NCI-H2171 treated with DMSO at 0.1 percent for 48 hours (cell line): ENCODE measurements around the gene SUMO3.

ENCODE experiments used
- DNase-seq: peaks from one replicate; lab custom pipeline; 2025; lab: John Stamatoyannopoulos, UW

The SUMO3 gene

GRCh38 chr21:44758781-44759627, 58.9 kb downstream of the SUMO3 start:
- DNase-seq, result no peak

- no peak for DNase-seq
These were observed 59.7 kb downstream of the SUMO3 start for GRCh38 chr21:44758141-44758561.

GRCh38 chr21:44757731-44758130, 60.1 kb downstream of the SUMO3 start:
- DNase-seq, result no peak

- DNase-seq, result no peak
These were observed 61.3 kb downstream of the SUMO3 start for GRCh38 chr21:44756423-44757185.
